ENCODE results near the gene SLAMF6. TPM values are rescaled to one million over a fixed set of nuclear protein-coding genes. Genes with fewer than 3 reads are reported as not detected.

The SLAMF6 gene
- total RNA-seq, 2 donors from 2014 or later: 48.3 to 55.2 TPM

DNA sequence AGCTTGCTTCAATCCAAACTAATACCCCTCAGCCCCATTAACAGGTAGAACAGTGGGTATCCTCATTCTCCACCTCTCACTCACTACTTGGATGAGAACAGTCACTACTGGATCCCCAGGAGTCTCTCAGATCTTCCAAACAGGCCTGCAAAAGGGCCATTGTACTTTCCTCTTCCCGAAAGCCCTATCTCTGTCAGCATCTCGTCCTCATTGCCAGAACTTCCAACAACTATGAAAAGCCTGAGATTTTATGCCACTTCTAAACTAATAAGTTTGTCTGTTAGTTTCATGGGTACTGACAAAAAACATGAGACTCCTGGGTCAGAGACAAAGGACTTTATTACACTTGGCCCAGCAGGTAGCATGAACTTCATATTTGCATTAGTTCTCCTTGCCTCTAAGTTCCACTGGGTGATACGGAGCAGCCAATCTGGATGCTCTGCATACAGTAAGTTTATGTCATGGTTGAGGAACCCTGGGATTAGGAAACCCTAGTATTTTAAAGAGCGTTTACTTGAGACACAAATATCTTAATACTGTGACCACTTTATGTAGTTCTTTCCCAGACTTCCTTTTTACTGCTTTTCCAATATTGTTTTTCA lies 84.6 kb downstream of the SLAMF6 start:
- peaks cover 28 to 36% of the 10 kb centered on the region in 2 donors for H3K36me3 Mint-ChIP-seq
- peak overlapping the region; percentile 92 to 95 for H3K27ac Mint-ChIP-seq
- DNase-seq (ENCODE audit: low spot score in 2 of 2): no peak
- H3K9me3 Mint-ChIP-seq: peaks cover 19 to 22% of the 10 kb centered on the region in 2 donors
- no peak for ATAC-seq

DNA sequence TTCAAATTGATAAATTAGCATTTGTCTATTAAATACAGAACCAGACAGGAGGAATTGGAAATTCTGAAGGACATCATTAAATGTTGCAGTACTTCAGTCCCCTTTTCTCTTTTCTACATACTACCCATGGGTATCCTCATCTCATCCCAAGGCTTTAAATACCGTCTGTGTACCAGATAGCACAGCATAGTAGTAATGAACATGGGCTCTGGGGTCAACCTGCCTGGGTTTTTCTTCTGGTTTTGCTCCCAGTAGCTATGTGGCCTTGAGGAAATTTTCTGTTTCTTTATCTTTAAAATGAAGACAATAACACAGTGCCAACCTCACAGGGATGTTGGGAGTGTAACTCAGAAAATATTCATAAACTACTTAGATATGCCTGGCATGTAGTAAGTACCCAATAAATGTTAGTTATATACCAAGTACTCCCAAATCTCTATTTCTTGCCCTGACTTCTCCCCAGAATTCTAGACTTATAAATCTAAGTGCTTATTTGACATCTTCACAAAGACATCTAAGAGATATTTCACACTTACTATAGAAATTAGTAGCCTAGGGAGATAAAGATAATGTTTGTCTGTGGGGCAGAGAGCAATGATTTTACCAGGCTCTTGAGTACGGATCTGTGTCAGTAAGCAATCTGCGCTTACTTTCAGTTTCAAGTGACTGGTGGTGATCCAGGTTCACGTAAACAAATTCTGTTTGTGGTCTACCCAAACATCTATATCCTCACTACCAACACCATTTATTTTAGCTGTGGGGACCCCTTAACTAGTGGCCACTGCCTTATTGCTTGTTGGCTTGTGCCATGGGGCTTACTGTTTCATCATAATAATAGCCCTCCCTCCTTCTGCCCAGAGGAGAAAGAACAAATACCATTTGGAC lies 85.4 kb downstream of the SLAMF6 start:
- H3K9me3 Mint-ChIP-seq: peaks cover 19 to 22% of the 10 kb centered on the region in 2 donors
- peak in 1 of 2 donors; percentile 36 for DNase-seq (ENCODE audit: low spot score in 2 of 2)
- H3K36me3 Mint-ChIP-seq: peaks cover 28 to 43% of the 10 kb centered on the region in 2 donors
- peak overlapping the region; percentile 92 to 95 for H3K27ac Mint-ChIP-seq
- ATAC-seq: peak; percentile 88 to 93

DNA sequence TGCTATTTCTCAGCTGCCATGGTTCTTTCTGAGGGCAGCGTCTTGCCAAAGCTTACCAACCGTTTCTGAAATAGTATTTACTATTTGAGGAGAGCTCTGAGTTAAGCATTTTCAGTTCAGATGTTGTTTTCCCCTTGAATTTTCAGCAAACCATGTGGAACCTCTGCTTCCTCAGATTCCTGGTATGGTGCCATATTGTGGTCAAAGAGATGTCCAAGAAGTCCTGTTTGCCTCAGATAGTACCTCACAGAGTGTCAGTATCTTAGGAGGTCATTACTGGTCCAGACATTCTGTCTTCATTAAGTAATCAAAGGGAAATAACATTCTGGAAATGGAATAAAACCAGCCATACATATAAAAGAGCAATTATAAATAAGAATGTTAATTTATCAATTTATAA lies 86.1 kb downstream of the SLAMF6 start:
- H3K36me3 Mint-ChIP-seq: peaks cover 28 to 43% of the 10 kb centered on the region in 2 donors
- peaks cover 19 to 22% of the 10 kb centered on the region in 2 donors for H3K9me3 Mint-ChIP-seq
- ATAC-seq (no peak), DNase-seq (ENCODE audit: low spot score in 2 of 2) (no peak)
- H3K27ac Mint-ChIP-seq: peak overlapping the region; percentile 51 to 92

Other genes with a start within 250 kb of the SLAMF6 start
- gene PEX19, start 238.1 kb downstream of the SLAMF6 start, total RNA-seq: 10 to 100 TPM; 44.8 to 74.9 TPM
- gene COPA, start 180.0 kb downstream of the SLAMF6 start, total RNA-seq: 100 to 1,000 TPM; 120 to 146 TPM
- 10 to 100 TPM; 43.5 to 53.0 TPM for gene NCSTN, start 179.9 kb downstream of the SLAMF6 start, total RNA-seq
- under 1 TPM; 0.46 to 0.68 TPM for gene NHLH1, start 156.2 kb downstream of the SLAMF6 start, total RNA-seq
- gene VANGL2, start 122.7 kb downstream of the SLAMF6 start, total RNA-seq: under 1 TPM; 0.05 to 0.18 TPM
- gene CD84, start 56.2 kb upstream of the SLAMF6 start, total RNA-seq: 10 to 100 TPM; 14.9 to 37.0 TPM
- 10 to 100 TPM; 84.3 to 96.3 TPM for gene SLAMF1, start 123.8 kb upstream of the SLAMF6 start, total RNA-seq
- gene CD48, start 188.6 kb upstream of the SLAMF6 start, total RNA-seq: 100 to 1,000 TPM; 231 to 236 TPM
- gene SLAMF7, start 216.0 kb upstream of the SLAMF6 start, total RNA-seq: 100 to 1,000 TPM in 1 of 2 donors, 10 to 100 TPM in 1; 70.9 to 112 TPM

All from activated naive CD4-positive, alpha-beta T cell treated with anti-CD3 and anti-CD28 coated beads, Interleukin-2, amount 50 U/mL, for 72 hours (primary cell).